ENCODE results near the gene STIM2.

DNA sequence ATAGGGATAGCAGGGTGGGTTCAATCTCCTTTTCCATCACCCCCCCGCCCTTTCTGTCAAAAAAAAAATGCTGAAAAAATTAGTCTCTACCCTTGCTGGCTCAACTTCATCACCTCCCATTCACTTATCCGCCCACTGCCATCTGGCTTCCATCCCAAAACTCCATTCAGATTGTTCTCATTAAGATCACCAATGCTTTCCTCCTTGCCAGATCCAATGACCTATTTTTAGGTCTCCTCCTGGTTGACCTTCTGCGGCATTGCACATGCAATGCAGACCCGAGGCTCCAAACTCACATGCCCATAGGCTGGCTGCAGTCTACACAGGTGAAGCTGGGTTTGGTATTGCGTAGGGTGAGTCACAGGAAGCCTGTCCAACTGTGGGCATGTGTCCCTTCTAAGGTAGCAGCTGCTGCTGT, 21.1 kb upstream of the STIM2 start:
- TF ChIP-seq, protein P1, sequence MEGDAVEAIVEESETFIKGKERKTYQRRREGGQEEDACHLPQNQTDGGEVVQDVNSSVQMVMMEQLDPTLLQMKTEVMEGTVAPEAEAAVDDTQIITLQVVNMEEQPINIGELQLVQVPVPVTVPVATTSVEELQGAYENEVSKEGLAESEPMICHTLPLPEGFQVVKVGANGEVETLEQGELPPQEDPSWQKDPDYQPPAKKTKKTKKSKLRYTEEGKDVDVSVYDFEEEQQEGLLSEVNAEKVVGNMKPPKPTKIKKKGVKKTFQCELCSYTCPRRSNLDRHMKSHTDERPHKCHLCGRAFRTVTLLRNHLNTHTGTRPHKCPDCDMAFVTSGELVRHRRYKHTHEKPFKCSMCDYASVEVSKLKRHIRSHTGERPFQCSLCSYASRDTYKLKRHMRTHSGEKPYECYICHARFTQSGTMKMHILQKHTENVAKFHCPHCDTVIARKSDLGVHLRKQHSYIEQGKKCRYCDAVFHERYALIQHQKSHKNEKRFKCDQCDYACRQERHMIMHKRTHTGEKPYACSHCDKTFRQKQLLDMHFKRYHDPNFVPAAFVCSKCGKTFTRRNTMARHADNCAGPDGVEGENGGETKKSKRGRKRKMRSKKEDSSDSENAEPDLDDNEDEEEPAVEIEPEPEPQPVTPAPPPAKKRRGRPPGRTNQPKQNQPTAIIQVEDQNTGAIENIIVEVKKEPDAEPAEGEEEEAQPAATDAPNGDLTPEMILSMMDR (IDR thresholded peaks at IDR 0.05): no peak
- TF ChIP-seq TCF7L2 (IDR thresholded peaks at IDR 0.05; ENCODE audit: low read depth, low read length) (no peak), POLR2AphosphoS5 (IDR thresholded peaks at IDR 0.05; ENCODE audit: low read depth, low read length) (no peak)

Data from Panc1 (cell line).